Muscle layer of duodenum (tissue), 2 donors: ENCODE measurements around the gene UNC13A.

Source experiments
- H3K27ac ChIP-seq: one replicate; pipeline ENCODE4 v1.7.0; 2013; ENCODE audit warnings: mild to moderate bottlenecking, low read length
- H3K27me3 ChIP-seq: one replicate; pipeline ENCODE4 v1.7.0; 2013; ENCODE audit warnings: low read depth, mild to moderate bottlenecking, control low read depth, low read length
- H3K36me3 ChIP-seq, 2 donors: one replicate each; pipeline ENCODE4 v1.7.0; 2013; ENCODE audit warnings: low read length in 2 of 2, control low read depth in 1 of 2, mild to moderate bottlenecking in 1 of 2; ENCODE audit not compliant: insufficient read depth in 2 of 2, control insufficient read depth in 1 of 2
- H3K4me1 ChIP-seq, 2 donors: one replicate each; pipeline ENCODE4 v1.7.0; 2013; ENCODE audit warnings: low read length in 2 of 2, mild to moderate bottlenecking in 2 of 2, control low read depth in 1 of 2, moderate library complexity in 1 of 2; ENCODE audit not compliant: insufficient read depth in 2 of 2, control insufficient read depth in 1 of 2
- H3K4me3 ChIP-seq, 2 donors: one replicate each; pipeline ENCODE4 v1.7.0; 2013; ENCODE audit warnings: low read length in 2 of 2, low read depth in 1 of 2, mild to moderate bottlenecking in 1 of 2
- H3K9me3 ChIP-seq, 2 donors: one replicate each; pipeline ENCODE4 v1.7.0; 2013; ENCODE audit warnings: low read length in 2 of 2, control low read depth in 1 of 2, mild to moderate bottlenecking in 1 of 2; ENCODE audit not compliant: control insufficient read depth in 1 of 2
- donor health status: healthy.

UNC13A gene

GRCh38 chr19:17610384-17610783 lies 77.8 kb downstream of the UNC13A start:
- Histone ChIP-seq H3K36me3 (no peaks in the 10 kb centered on the region), H3K27ac (no peak overlapping the region), H3K4me3 (no peak overlapping the region), H3K4me1 (peaks cover 0 to 8% of the 10 kb centered on the region in 2 donors), H3K9me3 (no peaks in the 10 kb centered on the region), H3K27me3 (no peaks in the 10 kb centered on the region)

GRCh38 chr19:17607936-17608335 lies 80.2 kb downstream of the UNC13A start:
- Histone ChIP-seq H3K4me1 (peaks cover 0 to 8% of the 10 kb centered on the region in 2 donors), H3K36me3 (no peaks in the 10 kb centered on the region), H3K9me3 (no peaks in the 10 kb centered on the region), H3K4me3 (no peak overlapping the region), H3K27me3 (peaks cover 6% of the 10 kb centered on the region), H3K27ac (no peak overlapping the region)

DNA sequence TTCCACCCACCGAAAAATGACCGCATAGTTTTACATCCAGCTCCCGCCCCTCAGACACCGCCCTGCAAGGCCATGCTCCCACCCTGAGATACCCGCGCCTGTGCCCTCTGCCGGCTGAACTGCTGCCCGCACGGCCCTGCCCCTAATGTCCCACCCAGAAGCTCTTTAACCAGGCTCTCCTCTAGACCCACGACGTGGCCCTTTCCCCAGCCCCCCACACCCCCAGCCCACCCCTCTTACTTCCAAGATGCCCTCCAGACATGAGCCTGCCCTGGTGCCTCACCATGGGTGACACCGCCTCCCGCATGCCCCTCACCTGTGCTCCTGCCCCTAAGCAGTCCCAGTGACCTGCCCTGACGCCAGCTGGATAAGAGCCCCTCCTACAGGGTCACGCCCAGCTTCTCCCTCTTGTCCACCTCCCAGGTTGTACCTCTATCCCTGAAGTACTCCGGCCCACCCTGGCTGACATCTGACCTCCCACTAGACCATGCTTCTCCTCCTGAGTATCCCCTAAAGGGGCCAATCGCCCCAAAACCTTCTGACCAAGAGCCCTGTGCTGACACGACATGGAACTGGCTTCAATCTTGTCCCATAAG lies 81.5 kb downstream of the UNC13A start:
- H3K4me1 ChIP-seq, result peaks cover 0 to 8% of the 10 kb centered on the region in 2 donors
- peaks cover 10% of the 10 kb centered on the region for H3K27me3 ChIP-seq
- peak overlapping the region in 1 of 2 donors; percentile 60 for H3K4me3 ChIP-seq
- no peaks in the 10 kb centered on the region for H3K9me3 ChIP-seq
- no peaks in the 10 kb centered on the region for H3K36me3 ChIP-seq
- H3K27ac ChIP-seq, result no peak overlapping the region

DNA sequence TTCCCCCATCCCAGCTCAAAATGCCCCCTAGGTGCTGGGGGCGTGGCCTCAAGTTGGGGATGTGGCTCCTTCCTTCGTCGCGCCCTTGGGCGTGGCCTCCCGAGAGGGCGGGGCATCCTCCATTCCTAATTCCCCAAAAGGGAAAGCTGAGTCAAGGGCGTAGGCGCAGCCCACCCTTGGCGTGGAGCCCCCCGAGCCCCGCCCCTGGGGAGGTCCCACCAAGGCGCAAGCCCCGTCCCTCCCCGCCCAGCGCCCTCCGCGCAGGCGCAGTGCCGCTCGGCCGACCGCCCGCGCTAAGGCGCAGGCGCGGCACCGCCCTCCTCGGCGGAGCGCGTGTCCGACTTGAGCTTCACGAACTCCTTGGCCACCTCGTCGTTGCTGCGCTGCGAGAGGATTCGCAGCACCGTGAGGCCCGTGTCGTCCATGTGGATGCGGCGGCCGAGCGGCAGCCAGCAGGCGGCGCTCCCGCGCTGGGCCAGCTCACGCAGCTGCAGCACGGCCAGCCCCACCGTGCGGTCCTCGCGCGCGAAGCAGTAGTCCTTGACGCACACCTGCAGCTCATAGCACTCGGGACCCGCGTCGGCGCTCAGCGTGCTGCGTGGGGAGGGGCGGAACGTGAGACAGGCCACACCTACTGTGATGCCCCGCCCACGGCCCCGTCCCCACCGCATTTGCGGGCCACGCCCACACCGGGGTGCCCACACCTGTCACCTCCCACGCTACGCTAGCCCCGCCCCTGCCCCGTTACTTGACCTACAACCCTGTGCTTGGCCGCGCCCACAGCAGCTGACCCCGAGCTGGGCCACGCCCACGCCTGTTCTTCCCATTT lies 82.2 kb downstream of the UNC13A start:
- peak overlapping the region; percentile 30 to 60 for H3K4me3 ChIP-seq
- H3K27ac ChIP-seq, result no peak overlapping the region

GRCh38 chr19:17605117-17605516 lies 83.0 kb downstream of the UNC13A start:
- H3K4me1 ChIP-seq, result peaks cover 0 to 8% of the 10 kb centered on the region in 2 donors
- no peak overlapping the region for H3K27ac ChIP-seq
- no peaks in the 10 kb centered on the region for H3K9me3 ChIP-seq
- H3K36me3 ChIP-seq, result no peaks in the 10 kb centered on the region
- no peak overlapping the region for H3K4me3 ChIP-seq
- H3K27me3 ChIP-seq, result peaks cover 10% of the 10 kb centered on the region

More for the DNA sequence above, 82.2 kb downstream of the UNC13A start:
- Histone ChIP-seq H3K4me1 (peaks cover 0 to 8% of the 10 kb centered on the region in 2 donors), H3K36me3 (no peaks in the 10 kb centered on the region), H3K9me3 (no peaks in the 10 kb centered on the region), H3K27me3 (peaks cover 10% of the 10 kb centered on the region)

GRCh38 chr19:17604372-17605025 lies 83.7 kb downstream of the UNC13A start:
- no peaks in the 10 kb centered on the region for H3K9me3 ChIP-seq
- H3K36me3 ChIP-seq, result no peaks in the 10 kb centered on the region
- H3K4me1 ChIP-seq, result peaks cover 0 to 8% of the 10 kb centered on the region in 2 donors
- peaks cover 10% of the 10 kb centered on the region for H3K27me3 ChIP-seq
- no peak overlapping the region for H3K27ac ChIP-seq
- H3K4me3 ChIP-seq, result no peak overlapping the region

GRCh38 chr19:17602872-17603510 lies 85.2 kb downstream of the UNC13A start:
- H3K4me1 ChIP-seq, result peaks cover 0 to 8% of the 10 kb centered on the region in 2 donors
- H3K4me3 ChIP-seq, result no peak overlapping the region
- H3K27ac ChIP-seq, result no peak overlapping the region
- H3K27me3 ChIP-seq, result peaks cover 10% of the 10 kb centered on the region
- H3K36me3 ChIP-seq, result no peaks in the 10 kb centered on the region
- H3K9me3 ChIP-seq, result no peaks in the 10 kb centered on the region

- Histone ChIP-seq H3K36me3 (no peaks in the 10 kb centered on the region), H3K27me3 (peaks cover 10% of the 10 kb centered on the region), H3K9me3 (no peaks in the 10 kb centered on the region)
Observed at GRCh38 chr19:17602217-17602616, 85.9 kb downstream of the UNC13A start.

DNA sequence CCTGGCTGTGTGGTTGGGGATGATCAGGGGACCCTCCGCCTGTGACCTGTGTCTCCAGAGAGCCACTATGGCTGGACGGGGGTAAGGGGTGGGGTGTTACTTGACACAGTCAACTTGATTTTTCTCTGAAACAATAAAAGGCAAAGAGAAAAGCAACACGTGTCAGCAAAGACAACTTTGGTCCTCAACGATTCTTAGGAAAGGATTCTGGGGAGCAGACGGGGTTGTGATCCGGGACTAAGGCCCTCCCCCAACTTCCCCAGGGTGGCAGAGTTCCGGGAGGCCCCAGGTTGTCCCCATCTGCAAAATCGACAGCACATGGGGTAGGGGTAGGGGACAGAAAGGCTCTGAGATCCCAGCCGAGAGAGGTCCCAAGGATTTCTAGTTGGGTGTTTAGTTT lies 86.5 kb downstream of the UNC13A start:
- peaks cover 10% of the 10 kb centered on the region for H3K27me3 ChIP-seq
- H3K36me3 ChIP-seq, result no peaks in the 10 kb centered on the region
- H3K9me3 ChIP-seq, result no peaks in the 10 kb centered on the region
- no peak overlapping the region for H3K27ac ChIP-seq
- H3K4me1 ChIP-seq, result peaks cover 0 to 8% of the 10 kb centered on the region in 2 donors
- H3K4me3 ChIP-seq, result no peak overlapping the region

More at GRCh38 chr19:17602217-17602616, 85.9 kb downstream of the UNC13A start:
- no peak overlapping the region for H3K4me3 ChIP-seq
- H3K27ac ChIP-seq, result no peak overlapping the region
- H3K4me1 ChIP-seq, result peaks cover 0 to 8% of the 10 kb centered on the region in 2 donors

- peaks cover 10% of the 10 kb centered on the region for H3K27me3 ChIP-seq
- no peaks in the 10 kb centered on the region for H3K4me1 ChIP-seq
- H3K27ac ChIP-seq, result no peak overlapping the region
- H3K9me3 ChIP-seq, result no peaks in the 10 kb centered on the region
- H3K36me3 ChIP-seq, result no peaks in the 10 kb centered on the region
- H3K4me3 ChIP-seq, result no peak overlapping the region
Observed at GRCh38 chr19:17599780-17600179, 88.4 kb downstream of the UNC13A start.

DNA sequence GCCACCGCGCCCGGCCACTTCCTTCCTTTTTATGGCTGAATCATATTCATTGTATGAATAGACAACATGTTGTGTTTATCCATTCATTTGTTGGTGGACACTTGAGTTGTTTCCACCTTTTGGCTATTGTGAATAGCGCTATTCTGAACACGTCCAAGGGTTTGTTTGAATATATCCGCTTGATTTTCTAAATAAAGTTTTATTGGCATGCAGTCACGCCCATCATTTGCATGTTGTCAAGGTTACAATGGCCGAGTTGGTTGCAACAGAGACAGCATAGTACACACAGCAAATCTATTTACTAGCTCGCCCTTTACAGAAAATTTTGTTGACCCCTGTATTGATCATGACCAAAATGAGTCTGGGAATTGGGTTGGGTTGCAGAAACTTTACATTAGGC lies 89.2 kb downstream of the UNC13A start:
- no peaks in the 10 kb centered on the region for H3K4me1 ChIP-seq
- H3K36me3 ChIP-seq, result no peaks in the 10 kb centered on the region
- H3K27ac ChIP-seq, result no peak overlapping the region
- H3K9me3 ChIP-seq, result no peaks in the 10 kb centered on the region
- H3K4me3 ChIP-seq, result no peak overlapping the region
- H3K27me3 ChIP-seq, result peaks cover 10% of the 10 kb centered on the region
